ENCODE data around the gene CD300LF.

GRCh38 chr17:74754832-74755231 lies 42.1 kb upstream of the CD300LF start:
- TF ChIP-seq, protein P1, sequence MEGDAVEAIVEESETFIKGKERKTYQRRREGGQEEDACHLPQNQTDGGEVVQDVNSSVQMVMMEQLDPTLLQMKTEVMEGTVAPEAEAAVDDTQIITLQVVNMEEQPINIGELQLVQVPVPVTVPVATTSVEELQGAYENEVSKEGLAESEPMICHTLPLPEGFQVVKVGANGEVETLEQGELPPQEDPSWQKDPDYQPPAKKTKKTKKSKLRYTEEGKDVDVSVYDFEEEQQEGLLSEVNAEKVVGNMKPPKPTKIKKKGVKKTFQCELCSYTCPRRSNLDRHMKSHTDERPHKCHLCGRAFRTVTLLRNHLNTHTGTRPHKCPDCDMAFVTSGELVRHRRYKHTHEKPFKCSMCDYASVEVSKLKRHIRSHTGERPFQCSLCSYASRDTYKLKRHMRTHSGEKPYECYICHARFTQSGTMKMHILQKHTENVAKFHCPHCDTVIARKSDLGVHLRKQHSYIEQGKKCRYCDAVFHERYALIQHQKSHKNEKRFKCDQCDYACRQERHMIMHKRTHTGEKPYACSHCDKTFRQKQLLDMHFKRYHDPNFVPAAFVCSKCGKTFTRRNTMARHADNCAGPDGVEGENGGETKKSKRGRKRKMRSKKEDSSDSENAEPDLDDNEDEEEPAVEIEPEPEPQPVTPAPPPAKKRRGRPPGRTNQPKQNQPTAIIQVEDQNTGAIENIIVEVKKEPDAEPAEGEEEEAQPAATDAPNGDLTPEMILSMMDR (IDR thresholded peaks at IDR 0.05), result no peak
- TF ChIP-seq POLR2A (IDR thresholded peaks at IDR 0.05) (no peak), POLR2AphosphoS5 (IDR thresholded peaks at IDR 0.05) (no peak)

Data from prostate gland (tissue), 2 donors.